ENCODE data around the gene GPA33.

Gene GPA33

GRCh38 chr1:167082511-167083027, 7.6 kb downstream of the GPA33 start:
- DNase-seq (ENCODE audit: low read depth), result no peak
- TF ChIP-seq CTCF (IDR thresholded peaks at IDR 0.05; ENCODE audit: low read length, missing control alignments), result no peak
- H3K4me3 ChIP-seq (replicated peaks; ENCODE audit: low read depth, low read length), result no peak overlapping the region

DNA sequence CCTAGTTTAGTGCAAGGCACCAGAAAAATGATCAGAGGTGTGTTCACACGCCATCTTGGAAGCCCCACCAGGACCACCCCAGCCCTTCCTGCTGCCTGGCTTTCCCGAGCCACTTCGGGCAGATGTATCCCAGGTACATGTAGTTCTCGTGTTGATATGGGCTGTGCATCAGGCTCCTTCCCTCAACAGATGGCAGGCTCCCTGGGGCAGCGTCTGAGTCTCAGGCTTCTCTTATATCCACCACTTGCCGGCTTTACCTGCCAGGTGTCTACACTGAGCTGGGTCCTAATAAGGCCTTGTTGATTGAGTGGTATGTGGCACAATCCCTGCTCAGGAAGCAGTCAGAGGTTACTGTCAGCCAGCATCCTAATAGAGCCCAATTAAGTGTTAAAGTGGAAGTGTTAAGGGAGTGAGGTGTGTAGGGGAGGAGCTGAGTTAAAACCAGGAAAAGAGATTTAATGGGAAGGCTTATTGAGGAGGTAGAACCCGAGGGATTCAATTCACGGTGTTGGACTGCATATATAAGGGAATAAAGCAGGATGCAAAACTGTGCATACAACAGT, 8.5 kb downstream of the GPA33 start:
- TF ChIP-seq CTCF (IDR thresholded peaks at IDR 0.05; ENCODE audit: low read length, missing control alignments), result no peak
- H3K4me3 ChIP-seq (replicated peaks; ENCODE audit: low read depth, low read length), result no peak overlapping the region
- DNase-seq (ENCODE audit: low read depth), result no peak

- no peak for TF ChIP-seq CTCF (IDR thresholded peaks at IDR 0.05; ENCODE audit: low read length, missing control alignments)
- H3K4me3 ChIP-seq (replicated peaks; ENCODE audit: low read depth, low read length), result no peak overlapping the region
- no peak for DNase-seq (ENCODE audit: low read depth)
Measured at GRCh38 chr1:167077868-167078210, 12.3 kb downstream of the GPA33 start.

DNA sequence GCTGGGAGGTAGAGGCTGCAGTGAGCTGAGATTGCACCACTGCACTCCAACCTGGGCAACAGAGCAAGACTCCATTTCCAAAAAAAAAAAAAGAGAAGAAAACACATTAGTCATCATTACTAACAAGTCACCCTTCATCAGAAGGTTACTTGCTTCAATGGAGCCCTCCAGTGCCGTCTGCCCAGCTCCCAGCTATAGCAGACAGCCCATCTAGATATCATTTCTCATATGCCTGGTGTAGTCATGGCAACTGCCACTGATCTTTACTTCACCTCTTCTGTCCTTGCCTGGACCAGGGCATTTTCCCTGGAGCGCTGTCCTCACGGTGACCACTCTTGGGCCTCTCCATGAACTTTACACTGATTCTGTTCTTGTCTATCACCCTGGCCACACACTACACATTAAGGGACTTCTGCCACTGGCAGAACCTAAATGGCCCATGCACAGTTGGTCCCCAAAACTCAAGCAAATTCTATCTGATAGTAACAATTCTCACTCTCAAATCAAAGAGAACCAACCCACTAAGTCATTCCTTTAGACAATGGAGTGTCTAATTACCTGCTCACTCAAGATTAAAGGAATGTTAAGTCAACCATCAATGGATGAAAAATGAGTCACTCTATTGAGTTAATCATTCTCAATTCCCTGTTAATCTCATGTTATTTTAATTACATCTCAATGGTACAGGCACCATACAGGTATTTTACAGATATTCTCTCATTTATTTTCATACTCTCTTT, 12.9 kb downstream of the GPA33 start:
- no peak for TF ChIP-seq CTCF (IDR thresholded peaks at IDR 0.05; ENCODE audit: low read length, missing control alignments)
- no peak overlapping the region for H3K4me3 ChIP-seq (replicated peaks; ENCODE audit: low read depth, low read length)
- no peak for DNase-seq (ENCODE audit: low read depth)

DNA sequence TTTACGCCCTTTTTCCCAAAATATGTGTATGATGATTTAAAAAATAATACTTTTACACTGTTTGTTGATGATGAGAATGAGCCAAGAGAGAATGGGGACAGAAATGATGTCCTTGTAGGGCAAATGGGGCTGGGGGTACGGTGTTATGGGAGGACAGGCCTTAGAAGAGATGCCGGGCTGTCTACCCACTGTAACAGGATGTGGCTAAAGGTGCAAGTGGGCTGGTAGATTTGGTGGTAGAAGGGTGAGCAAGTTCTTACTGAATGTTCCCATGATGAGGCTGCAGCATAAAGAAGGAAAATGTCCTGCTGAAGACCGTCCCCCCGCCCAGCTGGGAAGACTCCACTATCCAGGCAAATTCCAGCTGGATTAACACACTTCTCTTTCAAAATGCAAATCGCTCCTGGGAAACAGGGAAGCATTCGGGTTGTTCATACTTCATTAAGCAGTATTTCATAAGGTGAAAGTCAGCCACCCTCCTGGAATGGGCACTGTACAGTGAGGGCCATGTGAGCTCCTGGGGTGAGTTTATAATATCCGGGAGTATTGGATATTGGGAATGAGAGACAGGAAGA, 14.0 kb downstream of the GPA33 start:
- H3K4me3 ChIP-seq (replicated peaks; ENCODE audit: low read depth, low read length), result no peak overlapping the region
- DNase-seq (ENCODE audit: low read depth), result no peak
- no peak for TF ChIP-seq CTCF (IDR thresholded peaks at IDR 0.05; ENCODE audit: low read length, missing control alignments)

- no peak overlapping the region for H3K4me3 ChIP-seq (replicated peaks; ENCODE audit: low read depth, low read length)
- DNase-seq (ENCODE audit: low read depth), result no peak
- no peak for TF ChIP-seq CTCF (IDR thresholded peaks at IDR 0.05; ENCODE audit: low read length, missing control alignments)
Measured at GRCh38 chr1:167071286-167071685, 18.9 kb downstream of the GPA33 start.

Measured in fibroblast of pulmonary artery (primary cell).